HG02981 (cell line): ENCODE measurements around the gene AUTS2.

Experiments used
- ATAC-seq: cut with Tn5 transposase; IDR thresholded peaks from one replicate; pipeline ENCODE4 v1.9.1; 2021; ENCODE audit warnings: mild to moderate bottlenecking, moderate library complexity; ENCODE audit not compliant: unreplicated experiment

Gene AUTS2

DNA sequence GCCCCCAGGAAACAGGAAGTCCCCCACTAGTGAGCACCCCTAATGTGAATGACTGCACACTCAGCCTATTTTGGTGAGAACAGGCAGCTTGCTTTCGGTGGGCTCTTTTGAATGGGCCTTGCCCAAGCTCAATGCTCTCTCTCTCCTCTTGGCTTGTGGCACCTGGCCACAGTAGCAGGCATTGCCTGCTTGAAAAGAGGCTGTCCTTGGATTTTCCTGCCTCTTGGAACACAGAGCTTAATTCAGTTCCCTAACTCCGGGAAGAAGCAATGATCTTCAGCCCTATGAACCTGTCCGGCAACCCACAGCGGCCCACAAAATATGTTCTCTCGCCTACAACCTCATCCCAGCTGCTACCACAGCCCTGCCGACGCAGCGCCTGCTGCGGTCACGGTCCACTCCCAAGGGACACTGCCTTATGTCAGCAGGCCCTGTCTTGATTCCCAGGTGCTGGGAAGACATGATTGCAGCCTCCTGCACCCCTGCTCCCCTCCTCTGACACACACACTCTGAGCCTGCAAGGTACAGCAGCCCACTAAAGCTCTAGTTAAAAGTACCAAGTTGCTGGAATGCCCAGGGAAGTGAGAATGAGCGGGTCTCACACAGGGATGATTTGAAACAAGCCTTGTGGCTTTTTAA is 818.2 kb downstream of the AUTS2 start:
- no peak for ATAC-seq

DNA sequence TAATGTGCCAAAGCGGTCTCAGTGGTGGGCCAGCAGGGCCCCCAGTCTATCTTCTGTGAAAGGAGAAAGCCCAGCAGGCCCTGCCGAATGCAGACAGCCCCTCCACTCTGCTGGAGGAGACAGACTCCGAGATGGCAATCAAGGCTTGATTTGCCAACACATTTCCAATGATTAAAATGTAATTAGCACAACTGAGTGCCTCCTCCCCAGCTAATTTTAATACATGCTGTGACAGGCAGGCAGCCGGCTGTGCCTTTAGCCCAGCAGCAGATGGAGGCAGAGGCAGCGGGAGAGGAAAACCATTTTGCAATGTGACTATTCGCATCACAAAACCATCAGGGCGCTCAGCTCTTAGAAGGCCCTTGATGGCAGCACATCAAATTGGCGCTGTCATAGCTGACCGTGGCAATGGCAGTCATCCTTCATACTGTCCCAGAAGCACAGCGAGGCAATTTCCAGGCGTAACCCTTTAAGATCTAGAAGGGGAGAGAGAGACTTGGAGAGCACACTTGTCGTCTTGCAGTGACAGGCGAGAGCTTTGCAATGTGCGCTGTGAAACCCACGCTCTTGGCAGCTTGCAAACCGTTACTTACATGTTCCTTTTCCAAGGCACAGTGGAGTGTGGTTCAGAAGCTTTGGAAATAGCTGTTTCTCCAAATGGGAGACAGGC is 818.8 kb downstream of the AUTS2 start:
- ATAC-seq, result no peak

DNA sequence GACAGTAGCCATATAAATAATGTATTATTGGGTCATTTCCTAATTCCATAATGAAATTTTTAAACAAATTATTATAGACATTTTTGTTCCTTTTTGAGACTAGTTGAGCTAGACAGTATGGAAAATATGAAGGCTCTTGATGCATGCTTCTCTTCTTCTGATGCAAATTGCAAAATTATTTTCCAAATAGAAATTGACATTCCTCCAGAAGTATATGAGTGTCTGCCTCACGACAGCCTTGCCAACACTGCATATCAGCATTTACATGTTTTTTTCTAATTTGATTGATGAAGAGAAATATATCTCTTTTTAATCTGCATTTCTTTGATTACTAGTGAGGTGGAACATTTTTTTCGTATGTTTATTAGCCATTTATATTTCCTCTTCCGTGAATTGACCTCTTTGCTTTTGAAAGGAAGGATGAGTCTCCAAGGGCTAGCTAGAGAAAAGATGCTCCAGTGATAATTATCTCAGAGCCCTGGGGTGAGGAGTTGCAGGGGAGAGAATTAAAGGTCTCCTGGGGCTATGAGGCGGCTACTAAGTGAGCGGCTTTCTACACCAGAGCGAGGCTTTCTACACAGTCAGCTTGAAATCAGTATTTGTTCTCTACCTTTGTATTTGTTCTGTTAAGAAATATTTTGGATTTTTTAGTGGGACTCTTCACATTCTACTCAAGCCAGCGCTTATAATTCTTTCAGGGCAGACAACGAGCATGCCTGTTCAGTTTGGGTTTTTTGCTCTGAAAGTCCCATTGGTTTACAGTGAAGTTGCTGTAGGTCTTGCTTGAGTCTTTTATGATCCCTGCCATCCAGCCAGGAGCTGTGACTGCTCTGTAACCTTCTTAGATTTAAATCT is 821.5 kb downstream of the AUTS2 start:
- no peak for ATAC-seq

DNA sequence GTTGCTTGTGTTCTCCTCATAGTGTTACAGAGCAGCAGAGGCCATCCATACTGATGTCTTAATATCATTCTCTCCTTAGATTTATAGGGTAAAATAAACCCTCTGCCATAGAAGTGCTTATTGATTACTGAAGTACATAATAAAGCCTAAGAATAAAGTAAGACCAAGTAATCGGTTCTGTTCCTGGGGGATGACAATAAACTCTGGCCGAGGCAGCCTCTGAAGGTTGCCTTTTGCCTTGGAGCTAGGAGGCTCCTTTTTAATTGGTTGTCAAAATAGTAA is 822.0 kb downstream of the AUTS2 start:
- ATAC-seq, result no peak

DNA sequence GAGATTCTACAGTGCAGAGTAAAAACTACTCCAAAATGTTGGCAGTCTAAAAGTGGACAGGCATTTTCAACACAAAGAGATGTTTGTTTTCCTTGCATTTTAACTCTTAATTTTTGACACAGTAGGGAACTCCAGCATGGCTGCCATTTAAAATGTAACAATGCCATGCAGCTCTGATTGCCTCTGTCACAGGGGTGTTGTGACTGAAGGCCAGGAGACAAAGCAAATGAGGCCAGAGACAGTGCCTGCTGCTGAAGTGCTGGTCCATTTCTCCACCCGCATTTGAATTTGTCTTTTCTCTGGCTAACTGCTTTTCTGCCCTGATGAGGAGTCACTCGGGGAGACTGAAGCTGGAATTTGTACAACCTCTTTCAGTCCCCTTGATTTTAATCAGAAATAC is 823.0 kb downstream of the AUTS2 start:
- no peak for ATAC-seq

DNA sequence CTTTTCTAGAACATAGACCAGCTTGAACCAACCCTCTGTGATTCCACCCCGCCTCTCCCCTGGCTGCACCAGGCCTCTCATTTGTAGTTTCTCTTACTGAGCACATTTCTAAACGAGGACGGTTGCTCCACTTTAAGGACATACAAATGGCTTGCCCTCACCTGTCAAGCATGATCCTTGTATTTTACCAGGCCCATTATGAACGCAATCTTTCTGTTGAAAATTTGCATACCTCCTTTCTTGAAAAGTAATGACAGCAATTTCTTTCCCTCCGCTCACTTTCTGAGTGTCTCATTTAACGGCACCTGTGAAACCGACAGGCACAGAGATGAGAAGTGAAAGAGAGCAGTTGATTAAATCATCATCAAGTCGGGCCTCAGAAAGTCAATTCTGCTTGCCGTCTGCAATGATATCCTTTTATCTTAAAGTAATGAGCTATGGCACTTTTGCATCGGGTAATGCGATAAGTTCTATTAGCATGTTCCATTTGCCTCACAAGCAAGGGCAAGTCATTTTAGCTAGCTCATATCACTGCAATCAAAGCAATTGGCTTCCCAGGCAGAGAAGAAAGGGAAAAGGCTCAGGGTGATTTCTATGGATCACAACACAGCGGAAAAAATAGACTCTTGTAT is 828.1 kb downstream of the AUTS2 start:
- no peak for ATAC-seq

DNA sequence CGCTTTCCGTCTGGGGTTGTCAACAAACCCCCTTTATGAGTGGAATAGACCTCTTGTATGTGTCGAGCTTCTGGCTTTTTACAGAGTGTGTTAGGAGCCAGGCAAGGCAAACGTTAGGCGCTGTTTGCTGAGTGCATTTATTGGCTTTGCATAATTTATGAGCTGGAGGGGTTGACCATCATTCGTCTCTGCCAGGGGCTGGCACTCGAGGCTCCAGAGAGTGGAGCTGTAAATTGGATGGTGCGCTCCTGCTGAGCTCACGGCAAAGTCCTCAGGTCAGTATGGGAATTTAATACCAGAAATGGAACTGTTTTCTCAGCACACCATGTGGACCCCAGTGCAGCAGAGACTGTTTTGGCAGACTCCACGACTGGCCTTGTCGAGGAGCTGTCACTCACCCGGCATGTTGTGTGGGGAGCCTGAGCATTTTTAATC is 834.3 kb downstream of the AUTS2 start:
- ATAC-seq, result no peak

DNA sequence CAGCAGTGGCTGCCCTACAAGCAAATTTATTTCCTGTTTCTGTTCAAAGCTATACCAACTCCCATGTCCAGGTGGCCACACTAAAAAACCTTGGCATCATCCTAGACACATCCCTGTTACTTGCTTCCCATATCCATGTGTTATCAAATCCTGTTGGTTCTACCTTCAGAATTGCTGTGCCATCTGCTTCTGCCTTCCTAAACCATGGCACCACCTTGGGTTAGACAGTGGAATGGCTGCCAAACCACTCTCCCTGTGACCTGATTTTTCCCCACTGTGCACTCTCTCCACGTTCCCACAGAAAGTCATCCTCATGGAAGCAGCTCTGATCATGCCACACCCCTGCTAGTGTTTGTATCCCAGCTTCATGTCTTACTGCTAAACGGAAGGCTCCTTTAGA is 836.1 kb downstream of the AUTS2 start:
- ATAC-seq, result no peak

DNA sequence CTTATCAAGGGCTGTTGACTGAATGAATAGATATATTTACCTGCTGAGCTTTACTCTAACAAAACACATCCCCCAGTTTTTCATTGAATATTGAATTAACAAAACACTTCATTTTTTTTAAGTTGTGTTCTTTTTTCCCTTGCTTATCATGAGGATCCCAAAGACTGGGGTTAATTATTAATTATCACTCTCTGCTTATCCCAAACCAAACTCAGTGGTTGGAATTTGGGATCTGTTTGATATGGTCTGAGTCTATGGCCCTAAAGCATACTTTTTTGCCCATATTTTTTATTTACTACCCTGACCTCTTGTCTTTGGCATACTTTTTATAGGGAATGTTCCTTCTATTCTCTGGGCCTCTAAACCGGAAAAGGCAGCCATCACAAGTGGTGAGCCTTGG is 836.5 kb downstream of the AUTS2 start:
- ATAC-seq, result no peak

DNA sequence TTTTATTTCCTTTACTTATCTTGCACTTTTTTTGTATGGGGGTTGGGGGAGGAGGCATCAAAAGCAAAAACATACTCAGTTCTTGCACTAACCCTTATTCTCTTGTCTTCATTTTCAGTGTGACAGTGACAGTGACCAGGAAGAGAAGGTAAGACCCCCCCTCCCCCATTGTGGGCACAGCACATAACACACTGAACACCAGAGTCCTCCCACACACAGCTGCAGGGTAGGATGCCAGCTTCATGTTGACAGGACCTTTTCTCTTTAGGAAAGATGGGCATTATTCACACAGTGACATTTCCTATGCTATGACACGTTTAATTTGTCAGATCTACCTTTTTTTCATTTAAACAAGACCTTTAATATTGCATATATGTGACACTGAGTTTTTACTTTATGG is 837.4 kb downstream of the AUTS2 start:
- no peak for ATAC-seq

DNA sequence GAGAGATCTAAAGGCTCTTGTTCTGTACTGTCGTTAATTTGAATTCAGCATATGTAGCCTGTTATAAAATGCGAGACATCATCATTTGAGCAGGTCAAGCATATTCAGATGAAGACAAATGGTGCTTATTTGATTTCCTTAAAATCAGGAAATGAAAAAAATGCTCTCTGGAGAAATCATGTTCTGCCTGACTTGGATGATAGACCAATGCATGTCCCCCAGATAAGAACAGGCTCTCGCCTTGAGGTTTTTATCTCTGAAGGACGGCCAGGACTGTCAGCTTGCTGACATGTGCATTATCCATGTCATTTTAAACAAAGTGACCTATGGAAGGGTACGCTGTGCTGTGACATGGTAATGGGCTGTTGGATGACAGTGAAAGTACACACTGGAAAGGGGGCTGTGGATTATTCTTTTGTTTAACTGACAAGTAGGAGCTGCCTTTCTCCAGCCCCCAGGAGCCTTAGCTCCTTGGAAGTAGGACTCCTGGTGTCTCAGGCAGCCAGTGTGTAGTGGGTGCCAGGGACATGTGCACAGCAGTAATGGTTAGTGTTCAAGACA is 838.6 kb downstream of the AUTS2 start:
- ATAC-seq, result no peak

DNA sequence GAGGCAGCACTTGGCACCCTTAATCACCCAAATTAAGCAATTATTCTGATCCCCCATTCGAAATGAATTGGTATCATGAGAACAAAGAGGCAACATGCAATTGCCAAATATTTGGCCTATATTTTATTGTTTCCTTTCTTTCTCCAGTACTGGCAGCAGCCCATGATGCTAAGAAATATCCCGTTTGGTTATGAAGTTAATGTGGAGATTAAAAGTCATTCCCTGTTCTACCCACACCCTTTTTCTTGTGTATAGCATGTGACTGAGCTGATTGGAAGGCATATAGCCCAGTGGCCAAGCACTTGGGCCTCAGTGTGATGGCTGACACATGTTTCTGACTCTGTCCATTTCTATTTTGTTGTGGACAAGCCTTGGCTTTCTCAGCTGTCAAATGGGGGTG is 841.4 kb downstream of the AUTS2 start:
- ATAC-seq, result no peak

DNA sequence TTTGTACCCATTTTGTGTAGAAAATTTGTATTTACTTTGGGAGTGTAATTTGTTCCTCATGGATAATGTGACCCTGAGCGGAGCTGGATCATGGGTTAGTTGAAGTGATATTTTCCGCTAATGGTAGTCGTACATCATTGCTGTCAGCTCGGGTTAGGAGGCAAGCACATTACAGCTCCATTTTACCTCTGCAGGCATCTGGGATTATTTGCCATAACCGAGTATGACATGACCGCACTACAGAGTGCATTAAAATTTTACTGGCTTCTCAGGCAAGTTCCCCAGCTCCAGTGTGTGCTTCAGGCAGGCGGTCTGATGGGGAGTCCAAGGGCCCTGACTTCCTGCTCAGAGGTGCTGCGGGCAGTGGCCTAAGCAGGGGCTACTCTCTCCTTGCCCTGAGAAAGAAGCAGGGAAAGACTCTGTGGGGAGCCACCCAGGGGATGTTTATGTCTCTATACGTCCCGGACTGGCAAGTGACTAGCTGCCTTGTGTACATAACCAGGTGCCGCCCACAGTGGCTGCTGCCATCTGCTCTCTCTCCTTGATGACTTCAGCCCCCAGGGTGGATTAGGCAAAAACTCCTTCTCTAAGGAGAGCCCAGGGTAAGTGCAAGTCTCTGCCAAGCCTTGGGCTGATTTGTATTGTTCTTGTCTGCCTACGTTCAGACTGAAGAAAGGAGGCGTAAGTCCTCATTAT is 848.3 kb downstream of the AUTS2 start:
- ATAC-seq, result no peak

DNA sequence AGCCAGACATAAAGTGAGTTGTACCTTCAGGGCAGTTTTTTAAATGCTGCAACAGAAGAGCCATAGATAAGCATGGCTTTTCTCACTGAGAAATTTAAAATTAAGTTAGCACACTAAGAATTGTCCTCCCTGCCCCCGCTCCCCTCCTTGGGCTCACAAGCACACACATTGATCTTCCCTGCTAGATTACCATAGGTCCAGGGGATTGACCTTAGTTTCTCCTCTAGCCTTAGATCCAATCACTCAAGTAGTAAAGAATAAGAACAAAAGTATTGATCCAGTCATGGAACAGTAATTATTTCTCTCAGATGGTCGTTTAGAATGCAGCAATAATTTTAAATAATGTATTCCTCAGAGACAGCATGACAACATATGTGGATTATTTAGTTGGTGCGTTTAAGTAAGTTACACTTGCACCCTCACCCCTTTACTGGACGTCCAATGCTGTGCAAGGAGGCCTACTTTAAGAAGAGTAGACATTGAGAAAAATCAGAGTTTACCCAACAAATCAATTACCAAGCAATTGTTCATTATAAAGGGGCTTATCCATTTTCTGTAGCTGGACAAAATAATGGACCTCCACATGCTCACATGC is 850.1 kb downstream of the AUTS2 start:
- ATAC-seq, result no peak

DNA sequence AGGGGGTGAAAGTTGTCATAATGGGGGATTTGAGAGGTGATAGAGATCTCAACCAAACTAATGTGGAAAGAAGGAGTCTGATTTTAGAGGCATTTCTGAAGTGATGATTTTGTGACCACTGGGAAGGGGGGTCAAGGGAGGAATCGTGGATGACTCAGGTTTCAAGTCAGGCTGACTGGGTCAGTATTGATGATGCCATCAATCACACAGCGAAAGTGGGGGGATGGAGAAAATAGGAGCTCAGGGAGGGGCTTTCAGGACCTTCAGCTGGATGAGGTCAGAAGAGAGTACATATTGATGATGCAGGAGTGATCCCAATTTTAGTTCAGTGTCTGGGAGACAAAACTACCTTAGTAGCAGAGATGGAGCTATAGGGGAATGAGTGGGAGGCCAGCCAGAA is 852.5 kb downstream of the AUTS2 start:
- no peak for ATAC-seq

DNA sequence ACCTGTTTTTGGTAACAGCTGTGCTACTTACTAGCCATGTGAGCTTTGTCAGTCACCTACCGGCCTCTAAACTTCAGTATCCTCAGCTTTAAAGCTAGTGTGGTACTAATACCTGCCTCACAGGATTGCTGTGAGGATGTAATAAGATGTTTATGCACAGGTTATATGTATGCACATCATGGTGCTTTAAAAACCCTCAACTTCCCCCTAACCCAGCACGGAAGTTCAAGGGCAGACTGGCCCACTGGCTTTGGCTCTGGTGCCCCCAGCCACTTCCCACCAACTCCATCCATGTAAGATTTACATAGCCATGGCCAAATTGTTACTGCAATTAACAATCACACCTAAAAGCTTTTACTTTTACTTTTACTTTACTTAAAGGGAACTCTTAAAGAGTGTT is 857.6 kb downstream of the AUTS2 start:
- ATAC-seq, result no peak

DNA sequence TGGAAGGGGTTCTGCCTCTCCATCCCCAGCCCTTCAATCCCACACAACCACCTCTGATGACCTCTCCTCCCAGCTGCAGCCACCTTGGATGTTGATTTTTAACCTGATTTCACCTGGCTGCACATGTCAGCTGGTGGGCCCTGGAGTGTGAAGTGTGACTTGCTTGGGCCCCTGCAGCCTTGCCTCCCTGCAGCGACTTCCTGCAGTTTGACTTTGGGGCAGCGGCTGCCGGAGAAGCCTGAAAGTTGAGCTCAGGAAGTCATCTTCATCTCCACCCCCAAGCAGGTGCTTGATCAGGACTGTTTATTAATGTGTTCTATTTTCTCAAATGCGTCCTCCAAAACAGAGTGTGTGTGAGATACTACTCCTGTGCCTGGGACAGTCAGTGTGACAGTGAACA is 858.4 kb downstream of the AUTS2 start:
- no peak for ATAC-seq

DNA sequence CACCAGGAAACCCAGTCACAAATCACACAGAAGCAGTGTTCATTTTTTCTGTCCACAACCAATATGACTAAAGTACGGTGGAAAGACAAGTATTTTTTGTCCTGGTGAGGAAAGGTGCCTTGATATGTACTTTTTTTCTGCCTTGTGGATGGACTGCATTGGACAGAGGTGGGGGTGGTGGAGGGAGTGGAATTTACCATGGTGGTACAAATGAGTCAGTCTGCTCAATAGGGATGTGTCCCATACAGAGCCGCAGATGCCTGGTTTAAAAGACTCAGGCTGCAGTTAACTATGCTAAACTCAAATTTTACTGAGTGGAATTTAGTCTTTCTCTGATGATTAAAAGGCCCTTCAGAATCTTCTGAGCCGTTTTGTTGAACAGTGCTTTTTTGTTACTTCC is 859.2 kb downstream of the AUTS2 start:
- ATAC-seq, result no peak

DNA sequence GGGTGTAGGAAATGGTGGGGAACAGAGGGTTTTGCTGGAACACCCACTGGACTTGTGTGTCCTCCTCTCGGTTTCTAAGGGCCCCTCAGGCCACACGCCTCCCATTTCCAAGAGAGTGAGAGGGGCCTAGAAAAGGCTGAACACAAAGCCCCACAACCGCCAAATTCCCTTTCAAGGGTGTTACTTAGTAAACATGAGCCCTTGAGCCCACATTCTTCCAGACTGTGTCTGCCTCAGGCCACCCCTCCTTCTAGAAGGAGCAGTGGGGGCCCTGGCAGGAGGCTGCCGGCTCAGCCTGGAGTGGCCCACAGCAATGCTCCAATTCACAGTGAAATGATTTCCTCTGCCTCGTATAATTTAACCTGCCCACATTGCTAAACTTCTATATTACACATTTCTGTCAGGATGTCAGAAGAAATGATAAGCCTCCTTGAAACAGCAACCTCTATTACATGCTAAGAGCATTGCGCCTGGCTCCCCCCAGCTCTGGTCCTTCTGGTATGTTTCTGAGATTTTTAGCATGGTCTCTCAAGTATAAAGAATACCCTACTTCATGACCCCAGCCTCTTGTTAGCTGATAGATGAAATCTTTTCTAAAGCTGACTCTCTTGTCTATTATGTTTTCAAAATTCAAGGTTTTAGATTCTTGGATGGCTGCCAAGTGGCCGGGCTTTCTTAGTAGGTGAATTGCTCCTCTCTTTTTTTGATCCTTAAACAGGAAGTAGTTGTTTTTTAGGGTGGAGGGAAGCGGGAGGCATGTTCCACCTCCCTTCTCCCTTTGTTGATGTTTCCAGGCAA is 859.8 kb downstream of the AUTS2 start:
- ATAC-seq, result no peak

DNA sequence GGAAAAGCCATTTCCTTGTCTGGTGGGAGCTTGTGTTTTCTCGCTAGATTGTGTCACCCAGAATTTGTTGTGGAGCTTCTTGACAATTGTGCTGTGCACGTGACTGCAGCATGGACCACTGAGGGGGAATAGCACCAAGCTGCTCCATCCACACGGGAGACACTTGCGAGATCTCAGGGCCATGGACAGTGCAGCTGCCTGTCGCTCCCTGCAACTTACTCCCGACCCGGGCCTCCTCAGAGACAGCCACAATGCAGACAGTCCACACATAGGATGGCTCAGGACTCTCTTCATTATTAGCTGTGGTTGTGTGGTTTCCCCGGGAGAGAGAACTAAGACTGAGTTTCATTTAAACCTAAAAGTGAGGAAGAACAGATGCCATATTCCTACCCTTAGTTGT is 860.5 kb downstream of the AUTS2 start:
- ATAC-seq, result no peak
